Measurements from ENCODE around the gene ANKH.

The ANKH gene

DNA sequence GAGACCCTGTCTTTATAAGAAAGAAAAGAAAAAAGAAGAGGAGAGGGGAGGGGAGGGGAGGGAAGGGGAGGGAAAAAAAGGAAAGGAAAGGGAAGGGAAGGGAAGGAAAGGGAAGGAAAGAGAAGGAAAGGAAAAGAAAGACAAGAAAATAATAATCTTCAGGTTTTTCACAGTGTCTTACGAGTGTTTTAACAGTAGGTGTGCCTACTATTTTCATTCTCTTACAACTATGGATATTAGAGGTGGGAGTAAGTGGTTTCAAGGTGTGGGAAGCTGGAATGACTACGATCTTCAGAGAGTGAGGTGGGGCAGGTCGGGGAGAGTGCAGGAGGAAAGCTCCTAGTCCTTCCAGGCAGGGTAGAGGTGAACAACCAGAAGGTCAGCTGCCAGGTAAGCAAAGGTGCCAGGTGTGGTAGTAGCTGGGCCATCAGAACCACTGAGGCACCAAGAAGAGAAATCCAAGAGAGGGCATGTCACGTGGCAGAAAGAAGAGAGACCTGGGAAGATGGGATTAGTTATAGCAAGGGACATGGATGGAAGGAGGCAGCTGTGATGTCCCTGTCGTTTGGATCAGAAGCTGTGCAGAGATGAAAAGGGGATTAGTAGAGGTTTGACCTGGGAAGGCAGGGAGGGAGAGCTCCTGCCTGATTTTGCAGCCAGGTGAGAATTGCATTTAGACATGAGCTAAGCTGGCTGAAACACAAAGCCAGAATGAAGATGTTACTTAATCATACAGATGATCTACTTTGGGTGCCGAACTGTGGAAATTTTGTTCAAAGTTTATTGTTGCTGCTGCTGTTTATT, 111.6 kb downstream of the ANKH start:
- no peak for DNase-seq (ENCODE audit: low spot score)

DNA sequence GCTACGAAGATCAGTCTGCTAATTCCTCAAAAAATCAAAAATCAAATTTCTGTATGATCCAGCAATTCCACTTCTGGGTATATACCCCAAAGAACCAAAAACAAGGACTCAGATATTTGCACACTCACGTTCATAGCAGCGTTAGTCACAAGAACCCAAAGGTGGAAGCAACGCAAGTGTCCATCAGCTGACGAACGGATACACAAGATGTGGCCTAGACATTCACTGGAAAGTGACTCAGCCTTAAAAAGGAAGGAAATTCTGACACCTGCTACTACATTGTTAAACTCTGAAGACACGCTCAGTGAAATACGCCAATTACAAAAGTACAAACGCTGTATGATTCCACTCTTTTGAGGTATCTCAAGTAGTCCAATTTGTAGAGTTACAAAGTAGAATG, 113.7 kb downstream of the ANKH start:
- DNase-seq (ENCODE audit: low spot score): no peak

DNA sequence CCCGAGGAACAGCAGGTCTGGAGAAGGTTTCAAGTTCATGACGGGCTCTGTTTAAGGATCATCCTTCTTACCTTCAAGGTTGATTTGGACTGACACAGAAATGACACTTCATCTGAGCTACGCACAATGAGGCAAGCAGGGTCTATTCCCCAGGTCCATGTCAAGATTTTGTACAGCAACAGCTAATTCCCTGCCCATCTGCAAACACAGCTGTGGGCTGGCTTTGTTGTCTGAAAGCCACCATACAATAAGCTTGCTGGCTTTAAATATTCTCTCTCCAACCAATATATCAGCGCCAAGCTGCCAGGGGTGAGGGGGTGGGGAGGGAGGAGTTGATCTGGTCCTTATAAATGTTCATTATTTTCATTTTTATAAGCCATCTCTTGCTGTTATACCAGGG, 115.1 kb downstream of the ANKH start:
- no peak for DNase-seq (ENCODE audit: low spot score)

DNA sequence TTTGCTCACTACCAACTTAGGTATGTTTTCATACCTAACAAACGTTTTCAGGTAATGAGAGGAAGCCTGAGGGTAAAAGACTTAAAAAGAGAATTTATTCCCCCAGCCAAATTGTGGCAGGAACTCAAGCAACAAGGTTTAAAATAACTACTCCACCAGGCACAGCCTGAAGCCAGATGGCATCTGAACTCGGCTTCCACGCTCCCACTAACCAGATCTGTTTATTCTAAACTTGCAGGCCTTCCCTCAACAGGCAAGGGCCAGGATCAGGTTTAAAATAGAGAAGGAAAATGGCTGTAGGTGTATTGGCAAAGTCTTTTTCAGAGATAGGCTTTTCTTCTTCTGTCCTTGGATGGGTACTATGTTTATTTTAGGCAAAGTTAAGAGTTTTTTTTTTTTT, 117.6 kb downstream of the ANKH start:
- no peak for DNase-seq (ENCODE audit: low spot score)

DNA sequence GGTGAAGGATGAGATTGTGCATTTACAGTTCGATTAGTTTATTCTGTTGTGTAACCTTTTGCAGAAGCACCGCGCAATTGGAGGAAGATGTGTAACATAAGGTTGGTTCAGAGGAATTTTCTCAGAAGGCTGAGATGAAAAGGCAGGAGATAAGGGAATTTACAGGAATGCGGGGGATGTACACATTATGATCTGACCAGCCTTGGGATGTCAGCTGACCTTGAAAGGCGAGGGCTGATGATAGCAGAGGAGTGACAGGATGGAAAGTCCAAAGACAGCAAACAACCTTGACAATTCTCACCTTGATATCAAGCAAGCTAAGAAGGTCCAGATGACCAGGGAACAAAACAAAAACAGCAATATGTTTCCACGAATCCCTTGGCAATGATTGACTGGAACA, 118.3 kb downstream of the ANKH start:
- DNase-seq (ENCODE audit: low spot score): no peak

DNA sequence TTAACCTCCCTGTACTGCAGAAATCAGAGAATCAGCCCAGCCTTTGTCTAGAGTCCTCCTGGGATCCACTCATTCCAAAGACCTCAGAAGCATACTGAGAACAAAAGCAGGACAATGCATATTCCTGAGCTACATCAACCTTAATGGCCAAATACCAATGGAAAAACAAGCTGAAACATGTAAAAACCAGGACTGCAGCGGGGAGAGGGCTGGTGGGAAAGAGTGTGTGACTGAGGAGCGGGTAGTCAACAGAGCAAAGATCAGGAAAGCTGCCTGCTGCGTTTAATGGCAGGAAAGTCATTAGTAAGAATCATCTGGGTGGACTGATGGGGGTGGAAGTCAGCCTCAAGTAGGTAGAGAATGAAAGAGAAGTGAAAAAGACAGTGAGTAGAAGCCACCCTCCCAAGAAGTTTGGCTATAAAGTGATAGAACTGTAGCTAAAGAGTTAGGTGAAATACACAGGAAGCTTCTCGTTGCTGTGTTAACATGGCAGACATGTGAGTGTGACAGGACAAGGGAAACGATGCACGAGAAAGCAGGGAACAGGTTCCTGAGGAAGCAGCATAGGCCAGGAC, 119.0 kb downstream of the ANKH start:
- DNase-seq (ENCODE audit: low spot score): no peak

DNA sequence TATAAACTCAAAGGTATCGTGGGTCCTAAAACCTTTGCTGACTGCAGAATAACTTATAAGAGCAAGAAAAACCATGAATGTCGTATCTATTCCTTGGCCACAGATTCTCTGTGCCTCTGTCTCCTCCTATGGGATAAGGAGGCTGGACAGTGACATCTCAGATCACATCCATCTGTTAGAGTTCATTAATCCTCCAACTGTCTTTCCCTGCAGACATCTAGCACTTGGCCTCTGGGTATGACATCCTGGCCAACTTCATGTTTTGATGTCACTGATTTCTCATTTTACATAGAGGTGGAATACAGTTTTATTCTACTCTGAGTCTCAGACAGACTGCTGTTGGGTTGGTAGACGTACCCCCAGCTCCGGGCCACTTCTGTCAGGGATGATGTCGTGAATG, 120.9 kb downstream of the ANKH start:
- DNase-seq (ENCODE audit: low spot score): no peak

DNA sequence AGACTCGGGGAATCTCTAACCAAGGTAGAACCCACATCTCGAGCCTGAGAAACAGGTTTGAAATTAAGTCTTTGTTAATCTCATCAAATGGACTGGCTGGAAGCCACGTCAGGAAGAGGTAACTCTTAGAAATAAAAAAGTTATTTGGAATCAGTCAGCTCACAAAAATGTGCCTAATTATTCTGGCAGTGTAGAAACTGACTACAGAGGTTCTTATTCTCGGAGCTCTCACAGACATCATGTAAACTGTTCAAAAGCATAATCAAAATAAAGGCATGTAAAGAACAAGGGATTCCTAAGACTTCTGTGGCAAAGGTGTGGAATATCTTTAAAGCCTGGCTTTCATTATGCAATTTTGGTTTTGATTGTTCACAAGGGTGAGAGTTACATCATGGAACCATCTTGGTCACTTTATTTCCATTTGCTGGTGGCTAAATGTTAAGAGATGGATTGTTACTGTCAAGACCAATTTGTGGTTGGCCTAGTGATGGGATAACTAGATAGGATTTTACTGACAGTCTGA, 121.9 kb downstream of the ANKH start:
- DNase-seq (ENCODE audit: low spot score): no peak

DNA sequence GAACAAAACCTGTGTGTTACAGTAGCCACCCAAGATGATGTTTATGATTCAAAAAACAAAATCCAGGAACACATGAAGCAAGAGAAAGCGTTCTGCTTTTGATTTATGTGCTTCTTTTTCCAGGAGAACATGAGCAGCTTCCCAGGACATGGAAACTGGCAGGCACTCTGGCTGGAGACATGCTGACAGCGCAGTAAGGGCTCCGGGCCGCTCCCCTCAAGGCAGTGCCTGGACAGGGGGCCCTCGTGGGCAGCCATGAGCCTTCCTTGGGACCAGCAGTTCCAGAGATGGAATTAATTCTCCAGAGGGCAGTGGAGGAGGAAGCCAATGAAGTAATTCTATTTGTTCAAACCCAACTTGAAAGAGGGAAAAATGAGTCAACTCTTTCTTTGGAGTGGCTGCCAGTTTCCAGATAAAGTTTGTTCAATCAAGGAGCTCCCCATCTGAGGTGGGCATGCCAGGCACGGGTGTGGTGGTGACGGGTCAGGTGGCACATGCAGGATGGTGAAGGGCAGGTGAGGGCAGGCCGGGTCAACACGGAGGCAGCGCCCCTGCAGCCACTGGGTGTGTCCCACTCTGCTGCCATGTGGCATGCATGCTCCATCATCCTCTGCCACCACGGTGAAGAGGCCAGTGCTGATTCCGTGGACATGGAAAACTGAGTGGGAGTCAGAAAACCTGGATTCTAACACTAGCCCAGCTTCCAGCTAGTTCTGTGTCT, 123.2 kb downstream of the ANKH start:
- DNase-seq (ENCODE audit: low spot score): no peak

DNA sequence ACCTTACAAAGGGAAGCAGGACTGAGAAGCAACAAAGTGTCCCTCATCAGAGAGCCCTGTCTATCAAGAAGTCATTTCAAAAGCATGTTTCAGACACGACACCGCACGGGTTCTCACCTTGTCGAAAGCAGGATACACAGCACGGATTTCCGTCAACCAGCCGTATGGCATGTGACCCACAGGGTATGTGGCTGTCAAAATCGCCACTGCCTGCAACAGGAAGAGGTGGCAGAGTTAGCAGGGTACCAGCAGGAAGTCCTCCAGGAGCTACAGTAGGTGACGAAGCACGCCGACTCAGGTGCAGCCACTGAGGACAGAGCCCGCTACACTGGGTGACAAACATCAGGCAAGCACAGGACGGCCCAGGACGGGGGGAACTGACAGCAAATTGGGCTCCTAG, 125.8 kb downstream of the ANKH start:
- peak; percentile 11 for DNase-seq (ENCODE audit: low spot score)

DNA sequence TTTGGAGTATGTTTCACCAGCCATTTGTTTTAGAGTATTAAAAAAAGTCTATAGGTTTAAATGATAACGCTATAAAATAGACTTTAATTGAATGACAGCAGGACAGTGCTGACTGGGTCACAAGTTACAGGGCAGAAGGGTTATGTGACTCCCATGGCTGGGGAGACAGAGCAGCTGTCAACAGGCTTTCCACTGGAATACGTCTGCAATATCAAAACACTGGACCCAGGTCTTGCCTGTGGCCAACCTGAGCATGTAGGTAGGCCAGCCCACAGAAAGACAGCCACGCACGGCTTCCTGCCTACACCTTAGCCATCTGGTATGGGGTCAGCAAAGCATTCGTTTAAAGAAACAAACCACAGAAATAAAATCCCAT, 126.4 kb downstream of the ANKH start:
- DNase-seq (ENCODE audit: low spot score): no peak

DNA sequence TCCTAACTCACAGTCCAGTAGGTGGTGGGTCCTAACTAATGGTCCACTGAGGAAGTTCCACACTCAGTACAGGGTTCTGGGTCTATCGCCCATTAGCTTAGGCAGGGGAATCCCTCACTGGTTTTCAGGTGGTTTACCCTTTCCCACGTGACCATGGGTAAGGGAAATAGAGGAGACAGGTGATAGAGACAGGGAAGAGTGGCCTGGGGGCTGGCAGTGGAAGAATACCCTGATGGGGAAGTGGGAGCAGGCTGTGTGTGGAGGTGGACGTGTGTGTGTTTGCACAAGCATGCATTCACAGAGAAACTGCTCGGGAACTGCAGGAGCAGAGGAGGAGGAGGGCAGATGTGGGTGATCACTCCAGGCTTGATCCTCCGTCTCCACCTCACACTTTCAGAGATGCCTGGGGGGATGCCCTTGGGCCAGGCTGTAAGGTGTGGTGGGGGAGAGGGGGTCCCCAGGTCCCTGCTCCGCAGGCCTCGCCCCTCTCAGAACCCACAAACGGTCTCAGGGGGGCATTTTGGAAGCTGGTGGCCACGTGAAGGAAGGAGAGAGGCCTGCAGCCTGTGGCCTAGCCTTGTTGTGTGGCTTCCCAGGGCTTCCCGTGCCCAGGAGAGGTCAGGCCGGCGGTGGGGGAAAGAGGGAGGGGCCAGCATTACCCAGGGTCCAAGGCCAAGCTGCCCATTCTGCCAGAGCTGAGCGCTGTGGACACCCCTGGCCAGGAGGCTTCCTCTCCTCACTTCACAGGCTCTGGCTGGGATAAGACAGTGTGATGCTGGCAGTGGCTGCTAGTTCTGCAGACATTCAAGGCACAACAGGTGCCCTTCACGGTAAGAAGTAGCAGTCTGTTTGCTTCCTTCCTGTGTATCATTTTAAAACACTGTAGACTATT, 127.0 kb downstream of the ANKH start:
- no peak for DNase-seq (ENCODE audit: low spot score)

DNA sequence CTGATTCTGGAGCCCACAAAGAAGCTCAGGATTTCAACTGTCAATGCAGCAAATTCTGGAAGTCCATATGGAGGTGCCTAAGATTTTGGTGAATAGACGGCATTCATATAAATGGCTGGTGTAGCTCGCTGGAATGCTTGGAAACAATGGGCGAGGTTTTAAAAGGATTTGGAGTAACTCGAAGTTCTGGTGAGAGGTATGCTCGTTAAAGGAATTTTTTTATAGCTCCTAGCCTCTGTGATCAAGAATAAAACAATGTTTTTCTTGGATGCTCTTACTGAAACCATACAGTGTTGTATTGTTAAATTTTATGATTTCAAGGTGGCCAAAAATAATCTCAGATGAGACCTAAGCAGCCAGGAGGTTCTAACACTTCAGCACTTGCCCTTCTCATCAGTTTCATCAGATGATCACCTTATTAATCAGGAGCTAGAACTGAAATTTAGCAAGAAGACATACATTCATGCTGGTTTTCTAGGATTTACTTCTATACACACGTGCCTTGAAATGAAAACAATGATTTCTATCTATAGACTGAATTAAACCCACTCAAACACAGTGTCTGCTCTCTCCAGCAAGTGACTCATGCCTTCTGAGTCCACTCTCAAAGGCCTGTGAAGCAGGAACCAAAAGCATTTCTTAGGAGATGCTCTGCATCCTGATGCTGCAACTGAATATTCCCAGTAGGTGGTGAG, 127.8 kb downstream of the ANKH start:
- DNase-seq (ENCODE audit: low spot score): no peak

DNA sequence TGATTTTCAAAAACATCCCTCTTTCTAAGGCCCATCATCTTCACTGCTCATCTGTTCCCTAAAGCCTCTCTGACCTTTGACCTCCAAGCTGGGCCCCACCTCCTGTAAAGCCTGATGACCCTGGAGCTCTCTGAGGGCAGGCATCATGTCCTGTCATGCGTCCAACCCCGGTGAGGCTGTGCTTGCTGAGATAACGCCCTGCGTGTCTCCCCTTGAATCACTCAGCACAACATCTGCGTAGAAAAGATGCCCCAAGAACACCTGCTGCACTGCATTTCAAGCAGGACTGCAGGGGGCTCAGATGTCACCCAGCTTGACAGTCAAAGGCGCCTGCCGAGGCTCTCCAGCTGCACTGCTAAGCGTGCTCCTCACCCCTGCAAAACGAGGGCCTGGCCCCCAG, 129.1 kb downstream of the ANKH start:
- DNase-seq (ENCODE audit: low spot score): no peak

DNA sequence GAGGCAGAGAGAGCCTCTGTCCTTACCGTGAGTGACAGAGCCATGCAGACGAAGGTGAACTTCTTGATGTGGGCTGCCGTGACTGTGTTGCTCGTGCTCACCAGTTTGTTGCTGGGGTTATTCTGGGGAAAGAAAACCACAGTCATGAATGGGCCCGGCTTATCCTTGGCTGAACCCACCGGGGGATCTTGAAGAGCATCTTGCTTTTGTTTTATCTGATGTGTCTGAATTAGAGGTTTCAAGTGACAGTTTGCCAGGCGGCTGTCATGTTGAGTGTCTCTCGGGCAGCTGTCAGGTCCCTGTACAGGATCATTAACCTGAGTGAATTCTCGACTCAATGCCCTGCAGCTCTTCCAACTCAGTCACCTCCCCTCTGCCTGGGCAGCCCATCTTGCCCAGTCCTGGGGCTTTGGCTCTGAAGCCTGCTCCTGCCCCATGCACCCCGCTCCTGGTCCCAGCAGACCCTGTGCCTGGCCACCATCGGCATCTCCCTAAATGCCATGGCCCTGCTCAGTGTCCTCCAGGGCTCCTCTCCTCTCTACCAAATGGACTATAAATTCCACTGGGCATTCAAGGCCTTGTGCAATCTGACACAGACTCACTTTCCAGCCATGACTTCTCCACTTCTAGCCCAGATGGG, 129.7 kb downstream of the ANKH start:
- DNase-seq (ENCODE audit: low spot score): no peak

DNA sequence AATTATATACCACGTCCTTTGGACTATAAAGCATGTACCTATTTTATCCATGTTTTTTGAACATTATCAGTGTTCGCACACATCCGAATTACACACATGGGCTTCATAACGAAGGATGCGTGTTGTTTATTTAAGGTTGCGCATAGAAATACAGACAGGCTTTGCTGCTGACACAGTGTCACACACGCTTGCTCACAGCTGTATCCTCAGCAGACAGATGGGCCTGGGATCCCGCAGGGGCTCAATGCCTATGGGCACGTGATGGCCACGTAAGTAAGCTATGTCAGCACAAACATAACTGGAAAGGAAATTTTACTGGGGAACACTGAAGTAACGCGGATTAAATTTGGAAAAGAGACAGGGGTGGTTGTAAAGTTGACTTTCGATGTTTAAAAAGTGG, 130.4 kb downstream of the ANKH start:
- no peak for DNase-seq (ENCODE audit: low spot score)

DNA sequence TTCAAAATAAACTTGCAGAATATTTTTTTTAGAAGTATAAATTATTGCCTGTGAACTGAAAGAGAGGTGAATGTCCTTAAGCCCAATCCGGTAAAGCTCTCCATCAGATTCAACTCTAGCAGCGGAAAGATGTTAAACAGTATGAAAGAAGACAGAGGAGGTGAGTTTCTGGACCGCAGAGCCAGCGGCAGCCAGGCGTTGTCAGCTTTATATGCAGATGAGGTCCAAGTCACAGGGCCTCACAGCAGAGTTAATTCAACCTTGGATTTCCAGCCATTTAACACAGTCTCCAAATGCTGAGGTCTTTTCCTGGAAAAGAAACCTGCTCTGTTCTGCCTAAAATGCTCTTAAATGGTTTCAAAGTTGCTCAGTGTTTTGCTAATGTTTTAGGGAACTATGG, 131.6 kb downstream of the ANKH start:
- DNase-seq (ENCODE audit: low spot score): no peak

DNA sequence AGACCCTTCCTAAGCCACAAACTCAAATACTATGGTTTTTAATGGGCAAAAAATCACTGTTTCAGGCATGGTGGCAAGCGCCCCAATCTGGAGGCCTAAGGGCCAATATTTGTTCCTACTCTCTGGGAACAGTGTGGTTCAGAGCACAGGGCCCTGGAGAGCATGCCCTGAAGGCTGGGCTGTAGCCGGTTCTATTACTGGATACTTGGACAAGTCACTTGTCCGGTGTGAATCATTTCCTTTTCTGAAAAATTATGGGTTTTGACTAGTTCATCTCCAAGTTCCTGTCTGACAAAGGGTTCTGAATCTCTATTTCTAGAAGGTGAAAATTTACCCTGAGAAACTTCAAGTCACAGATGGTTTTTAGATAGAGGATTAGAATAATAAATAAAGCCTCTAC, 132.0 kb downstream of the ANKH start:
- no peak for DNase-seq (ENCODE audit: low spot score)

DNA sequence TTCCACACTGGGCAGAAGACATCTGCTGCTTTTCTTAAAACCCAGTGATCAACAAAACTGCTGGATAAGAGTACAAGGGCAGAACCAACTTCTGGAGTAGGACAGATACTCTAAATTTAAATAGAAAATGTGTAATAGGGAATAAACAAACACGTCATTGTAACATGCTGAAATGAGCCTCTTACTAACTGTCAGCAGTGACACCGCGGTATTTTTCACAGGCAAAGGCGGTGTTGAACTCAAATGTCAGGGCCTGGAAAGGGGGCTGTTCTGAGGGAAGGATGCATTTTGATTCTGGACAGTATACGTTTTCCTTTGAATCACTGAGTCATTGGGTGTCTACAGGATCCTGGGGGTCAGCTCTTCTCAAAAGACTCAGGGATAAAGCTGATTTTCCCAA, 133.5 kb downstream of the ANKH start:
- DNase-seq (ENCODE audit: low spot score): no peak

DNA sequence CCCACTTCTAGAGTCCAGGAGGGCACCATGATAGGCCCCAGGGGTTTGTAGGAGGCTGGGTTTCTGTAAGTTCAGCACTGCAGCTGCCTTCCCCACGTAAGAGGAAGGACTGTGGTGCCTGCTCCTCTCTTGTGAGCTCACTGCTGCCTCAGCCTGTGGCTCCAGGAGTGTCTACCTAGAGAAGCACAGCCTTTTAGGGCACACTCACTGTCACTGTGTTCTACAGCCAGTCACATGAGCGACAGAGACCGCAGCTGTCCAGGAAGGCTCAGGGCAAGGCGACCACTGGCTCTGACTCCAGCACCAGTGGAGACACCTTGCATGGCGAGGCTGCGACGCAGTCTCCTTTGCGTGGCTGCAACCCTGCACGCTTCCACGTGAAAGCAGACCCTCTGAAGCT, 134.3 kb downstream of the ANKH start:
- DNase-seq (ENCODE audit: low spot score): no peak

DNA sequence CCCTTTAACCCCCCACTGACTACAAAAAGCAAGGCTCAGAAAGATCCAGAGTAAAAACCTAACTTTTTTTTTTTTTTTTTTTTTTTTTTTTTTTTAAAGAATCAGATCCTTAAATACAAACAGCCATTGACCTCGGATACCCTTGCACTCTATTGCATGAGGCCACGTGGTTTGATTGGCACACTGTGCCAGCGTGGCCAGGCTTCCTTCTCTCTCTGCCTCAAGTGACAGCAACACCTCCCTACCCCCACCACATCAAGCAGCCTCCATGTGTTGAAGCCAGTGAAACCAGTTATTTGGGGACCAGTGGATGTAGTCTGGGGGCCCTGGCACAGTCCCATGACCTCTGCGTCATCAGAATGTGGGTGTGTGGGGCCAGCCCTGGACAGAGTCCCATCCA, 135.6 kb downstream of the ANKH start:
- no peak for DNase-seq (ENCODE audit: low spot score)

Data from CD4-positive, alpha-beta T cell treated with Interleukin-15 for 4 hours (primary cell).